GM12878 (cell line): ENCODE data around the gene MT1B. TPM values are rescaled to one million over a fixed set of nuclear protein-coding genes. Genes with fewer than 3 reads are reported as not detected.

Source experiments
- BHLHE40 ChIP-seq, 2 experiments: fragments of 450-650 bp in 1 of 2; IDR thresholded peaks; 2 replicates each; pipeline ENCODE4 v1.6.1; 2011 to 2017; ENCODE audit warnings: low read depth in 2 of 2, borderline replicate concordance in 1 of 2, improper control_type of control experiment in 1 of 2, low read length in 1 of 2, mild to moderate bottlenecking in 1 of 2
- CBFB ChIP-seq: IDR thresholded peaks from 2 replicates; pipeline ENCODE4 v1.6.1; 2016; ENCODE audit warnings: antibody characterized with exemption, low read depth
- CHD1 ChIP-seq: IDR thresholded peaks from 2 replicates; pipeline ENCODE4 v1.6.1; 2012; ENCODE audit warnings: low read depth, low read length, improper control_type of control experiment
- GATAD2B ChIP-seq: fragments of 450-650 bp; conservative IDR thresholded peaks from 2 replicates; pipeline ENCODE4 v1.6.1; 2017; ENCODE audit warnings: low read depth, mild to moderate bottlenecking, moderate library complexity
- HDAC6 ChIP-seq: fragments of 200-600 bp; sonication (generic); IDR thresholded peaks from one replicate; pipeline ENCODE4 v1.8.0; 2017; ENCODE audit warnings: antibody characterized with exemption; ENCODE audit not compliant: unreplicated experiment
- IKZF1 ChIP-seq: fragments of 450-650 bp; conservative IDR thresholded peaks from 2 replicates; pipeline ENCODE4 v1.6.1; 2017; ENCODE audit warnings: antibody characterized with exemption, mild to moderate bottlenecking
- KLF5 ChIP-seq: fragments of 450-650 bp; IDR thresholded peaks from 2 replicates; pipeline ENCODE4 v1.6.1; 2014; ENCODE audit warnings: mild to moderate bottlenecking; ENCODE audit not compliant: partially characterized antibody
- LARP7 ChIP-seq: fragments of 450-650 bp; IDR thresholded peaks from 2 replicates; pipeline ENCODE4 v1.6.1; 2017; ENCODE audit warnings: mild to moderate bottlenecking
- NBN ChIP-seq: fragments of 450-650 bp; IDR thresholded peaks from 2 replicates; pipeline ENCODE4 v1.6.1; 2016
- NRF1 ChIP-seq: conservative IDR thresholded peaks from 2 replicates; pipeline ENCODE4 v1.6.1; 2011; ENCODE audit warnings: mild to moderate bottlenecking, low read depth, low read length, improper control_type of control experiment
- PAX8 ChIP-seq: fragments of 450-650 bp; IDR thresholded peaks from 2 replicates; pipeline ENCODE4 v1.6.1; 2017; ENCODE audit warnings: mild to moderate bottlenecking, moderate library complexity
- RFX5 ChIP-seq: IDR thresholded peaks from 2 replicates; pipeline ENCODE4 v1.6.1; 2011; ENCODE audit warnings: low read depth, low read length, improper control_type of control experiment
- SIN3A ChIP-seq: IDR thresholded peaks from 2 replicates; pipeline ENCODE4 v1.6.1; 2012; ENCODE audit warnings: low read depth, low read length, improper control_type of control experiment
- SMARCA5 ChIP-seq: fragments of 450-650 bp; IDR thresholded peaks from 2 replicates; pipeline ENCODE4 v1.6.1; 2017; ENCODE audit warnings: mild to moderate bottlenecking
- SMC3 ChIP-seq: IDR thresholded peaks from 2 replicates; pipeline ENCODE4 v1.6.1; 2011; ENCODE audit warnings: low read length, improper control_type of control experiment, borderline replicate concordance
- SP1 ChIP-seq: IDR thresholded peaks from one replicate; pipeline ENCODE4 v1.6.1; 2011; ENCODE audit warnings: low read depth, low read length
- TARDBP ChIP-seq: IDR thresholded peaks from 2 replicates; pipeline ENCODE4 v1.6.1; 2016; ENCODE audit warnings: borderline replicate concordance
- ZNF207 ChIP-seq: fragments of 450-650 bp; IDR thresholded peaks from 2 replicates; pipeline ENCODE4 v1.6.1; 2014; ENCODE audit warnings: antibody characterized with exemption, mild to moderate bottlenecking, borderline replicate concordance
- ZNF24 ChIP-seq: fragments of 450-650 bp; IDR thresholded peaks from 2 replicates; pipeline ENCODE4 v1.6.1; 2017; ENCODE audit warnings: antibody characterized with exemption, mild to moderate bottlenecking
- ZNF274 ChIP-seq: IDR thresholded peaks from one replicate; pipeline ENCODE4 v1.8.0; 2011; ENCODE audit not compliant: insufficient read length, insufficient read depth
- ZNF622 ChIP-seq: fragments of 450-650 bp; IDR thresholded peaks from 2 replicates; pipeline ENCODE4 v1.6.1; 2017; ENCODE audit warnings: mild to moderate bottlenecking, inconsistent platforms
- polyA plus RNA-seq, 11 experiments: library from polyadenylated mRNA; depleted of rRNA in 4 of 11; unstranded in 6 of 11; stranded (reverse) in 5 of 11; fragments of >200 nt; fragmentation: Nextera tagmentation in 4 of 11; fragmentation: Illumina TruSeq in 1 of 11; extraction: Ambion mirVana in 4 of 11; extraction: Trizol in 1 of 11; gene quantifications; 1 replicate in 1 of 11; 2 replicates in 10 of 11; pipeline versions ENCODE4 v1.2.1 to v1.2.3, GENCODE V29; 2011 to 2016; ENCODE audit warnings: inconsistent platforms in 2 of 11, missing spikeins in 2 of 11, low read depth in 1 of 11
- total RNA-seq, 4 experiments: library from RNA; depleted of rRNA in 3 of 4; stranded (reverse); fragments of >200 nt in 3 of 4; fragmentation: Illumina TruSeq in 1 of 4; extraction: Trizol in 1 of 4; gene quantifications; 2 replicates each; pipeline versions ENCODE4 v1.2.1 to v1.2.3, GENCODE V29; 2013 to 2021
- TF ChIP-seq, protein P1 (sequence below): fragments of 450-650 bp; IDR thresholded peaks from 2 replicates; pipeline ENCODE4 v1.6.1; 2016; ENCODE audit warnings: mild to moderate bottlenecking
- TF ChIP-seq, protein P2 (sequence below): fragments of 450-650 bp; conservative IDR thresholded peaks from 2 replicates; pipeline ENCODE4 v1.6.1; 2017; ENCODE audit warnings: mild to moderate bottlenecking, moderate library complexity
- TF ChIP-seq, protein P3 (sequence below): IDR thresholded peaks from 2 replicates; pipeline ENCODE4 v1.6.1; 2011; ENCODE audit warnings: borderline replicate concordance, low read depth, mild to moderate bottlenecking, moderate library complexity, mixed read lengths, low read length; ENCODE audit not compliant: insufficient read depth; ENCODE audit errors: extremely low read length
- TF ChIP-seq, protein P4 (sequence below): IDR thresholded peaks from 2 replicates; pipeline ENCODE4 v1.6.1; 2012; ENCODE audit warnings: mild to moderate bottlenecking, low read depth, low read length

MT1B gene
- total and polyA plus RNA-seq, 10 of the 15 experiments (the other 5 are each of a cell fraction or from before 2014, with no cell fraction given), result not detected

DNA sequence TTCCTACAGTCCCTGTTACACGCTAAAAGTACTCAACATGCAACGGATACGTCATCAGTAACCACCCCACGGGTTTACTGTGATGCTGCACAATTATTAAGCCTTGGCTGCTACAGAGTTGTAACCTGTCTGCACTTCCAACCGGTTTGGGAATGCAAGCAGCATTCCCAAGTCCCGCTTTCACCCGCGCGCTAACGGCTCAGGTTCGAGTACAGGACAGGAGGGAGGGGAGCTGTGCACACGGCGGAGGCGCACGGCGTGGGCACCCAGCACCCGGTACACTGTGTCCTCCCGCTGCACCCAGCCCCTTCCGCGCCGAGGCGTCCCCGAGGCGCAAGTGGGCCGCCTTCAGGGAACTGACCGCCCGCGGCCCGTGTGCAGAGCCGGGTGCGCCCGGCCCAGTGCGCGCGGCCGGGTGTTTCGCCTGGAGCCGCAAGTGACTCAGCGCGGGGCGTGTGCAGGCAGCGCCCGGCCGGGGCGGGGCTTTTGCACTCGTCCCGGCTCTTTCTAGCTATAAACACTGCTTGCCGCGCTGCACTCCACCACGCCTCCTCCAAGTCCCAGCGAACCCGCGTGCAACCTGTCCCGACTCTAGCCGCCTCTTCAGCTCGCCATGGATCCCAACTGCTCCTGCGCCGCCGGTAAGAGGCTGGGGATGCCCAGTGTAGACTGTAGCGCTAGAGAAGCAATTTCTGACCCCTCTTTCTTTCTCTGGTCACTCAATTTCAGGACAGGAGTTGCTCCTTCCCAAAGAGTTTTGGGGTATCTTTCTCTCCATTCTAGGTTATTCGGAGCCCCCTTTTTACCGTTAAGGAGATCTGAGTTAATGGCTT is 43.4 kb upstream of the MT1B start, which contains the start of gene MT2A (continued):
- TF ChIP-seq, protein P1, sequence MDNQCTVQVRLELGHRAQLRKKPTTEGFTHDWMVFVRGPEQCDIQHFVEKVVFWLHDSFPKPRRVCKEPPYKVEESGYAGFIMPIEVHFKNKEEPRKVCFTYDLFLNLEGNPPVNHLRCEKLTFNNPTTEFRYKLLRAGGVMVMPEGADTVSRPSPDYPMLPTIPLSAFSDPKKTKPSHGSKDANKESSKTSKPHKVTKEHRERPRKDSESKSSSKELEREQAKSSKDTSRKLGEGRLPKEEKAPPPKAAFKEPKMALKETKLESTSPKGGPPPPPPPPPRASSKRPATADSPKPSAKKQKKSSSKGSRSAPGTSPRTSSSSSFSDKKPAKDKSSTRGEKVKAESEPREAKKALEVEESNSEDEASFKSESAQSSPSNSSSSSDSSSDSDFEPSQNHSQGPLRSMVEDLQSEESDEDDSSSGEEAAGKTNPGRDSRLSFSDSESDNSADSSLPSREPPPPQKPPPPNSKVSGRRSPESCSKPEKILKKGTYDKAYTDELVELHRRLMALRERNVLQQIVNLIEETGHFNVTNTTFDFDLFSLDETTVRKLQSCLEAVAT, result 0 out of 2 replicates have a peak, but pooled peaks have one; percentile 37
- no peak for TF ChIP-seq ZNF274
- TF ChIP-seq HDAC6, result no peak
- no peak for TF ChIP-seq TARDBP
- TF ChIP-seq LARP7, result peak; percentile 100
- TF ChIP-seq SIN3A, result peak; percentile 56
- TF ChIP-seq ZNF207, result peak; percentile 78; the same call in 1 of the 2 replicates
- TF ChIP-seq, protein P2, sequence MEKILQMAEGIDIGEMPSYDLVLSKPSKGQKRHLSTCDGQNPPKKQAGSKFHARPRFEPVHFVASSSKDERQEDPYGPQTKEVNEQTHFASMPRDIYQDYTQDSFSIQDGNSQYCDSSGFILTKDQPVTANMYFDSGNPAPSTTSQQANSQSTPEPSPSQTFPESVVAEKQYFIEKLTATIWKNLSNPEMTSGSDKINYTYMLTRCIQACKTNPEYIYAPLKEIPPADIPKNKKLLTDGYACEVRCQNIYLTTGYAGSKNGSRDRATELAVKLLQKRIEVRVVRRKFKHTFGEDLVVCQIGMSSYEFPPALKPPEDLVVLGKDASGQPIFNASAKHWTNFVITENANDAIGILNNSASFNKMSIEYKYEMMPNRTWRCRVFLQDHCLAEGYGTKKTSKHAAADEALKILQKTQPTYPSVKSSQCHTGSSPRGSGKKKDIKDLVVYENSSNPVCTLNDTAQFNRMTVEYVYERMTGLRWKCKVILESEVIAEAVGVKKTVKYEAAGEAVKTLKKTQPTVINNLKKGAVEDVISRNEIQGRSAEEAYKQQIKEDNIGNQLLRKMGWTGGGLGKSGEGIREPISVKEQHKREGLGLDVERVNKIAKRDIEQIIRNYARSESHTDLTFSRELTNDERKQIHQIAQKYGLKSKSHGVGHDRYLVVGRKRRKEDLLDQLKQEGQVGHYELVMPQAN, result peak; percentile 33; the same call in 1 of the 2 replicates
- peak; percentile 99 for TF ChIP-seq SMARCA5
- TF ChIP-seq SMC3, result no peak
- TF ChIP-seq NRF1, result no peak
- TF ChIP-seq BHLHE40 (IDR thresholded peaks at IDR 0.05; ENCODE audit: borderline replicate concordance in 1 of 2, low read depth in 2 of 2, low read length in 1 of 2), result peak; percentile 48 to 85; a peak in 3 of 4 replicates
- TF ChIP-seq IKZF1, result peak; percentile 82
- TF ChIP-seq KLF5, result peak; percentile 55
- TF ChIP-seq PAX8, result no peak
- TF ChIP-seq NBN, result no peak
- TF ChIP-seq SP1, result no peak
- no peak for TF ChIP-seq ZNF622
- TF ChIP-seq, protein P3, sequence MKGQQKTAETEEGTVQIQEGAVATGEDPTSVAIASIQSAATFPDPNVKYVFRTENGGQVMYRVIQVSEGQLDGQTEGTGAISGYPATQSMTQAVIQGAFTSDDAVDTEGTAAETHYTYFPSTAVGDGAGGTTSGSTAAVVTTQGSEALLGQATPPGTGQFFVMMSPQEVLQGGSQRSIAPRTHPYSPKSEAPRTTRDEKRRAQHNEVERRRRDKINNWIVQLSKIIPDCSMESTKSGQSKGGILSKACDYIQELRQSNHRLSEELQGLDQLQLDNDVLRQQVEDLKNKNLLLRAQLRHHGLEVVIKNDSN, result no peak
- no peak for TF ChIP-seq CBFB
- TF ChIP-seq, protein P4, sequence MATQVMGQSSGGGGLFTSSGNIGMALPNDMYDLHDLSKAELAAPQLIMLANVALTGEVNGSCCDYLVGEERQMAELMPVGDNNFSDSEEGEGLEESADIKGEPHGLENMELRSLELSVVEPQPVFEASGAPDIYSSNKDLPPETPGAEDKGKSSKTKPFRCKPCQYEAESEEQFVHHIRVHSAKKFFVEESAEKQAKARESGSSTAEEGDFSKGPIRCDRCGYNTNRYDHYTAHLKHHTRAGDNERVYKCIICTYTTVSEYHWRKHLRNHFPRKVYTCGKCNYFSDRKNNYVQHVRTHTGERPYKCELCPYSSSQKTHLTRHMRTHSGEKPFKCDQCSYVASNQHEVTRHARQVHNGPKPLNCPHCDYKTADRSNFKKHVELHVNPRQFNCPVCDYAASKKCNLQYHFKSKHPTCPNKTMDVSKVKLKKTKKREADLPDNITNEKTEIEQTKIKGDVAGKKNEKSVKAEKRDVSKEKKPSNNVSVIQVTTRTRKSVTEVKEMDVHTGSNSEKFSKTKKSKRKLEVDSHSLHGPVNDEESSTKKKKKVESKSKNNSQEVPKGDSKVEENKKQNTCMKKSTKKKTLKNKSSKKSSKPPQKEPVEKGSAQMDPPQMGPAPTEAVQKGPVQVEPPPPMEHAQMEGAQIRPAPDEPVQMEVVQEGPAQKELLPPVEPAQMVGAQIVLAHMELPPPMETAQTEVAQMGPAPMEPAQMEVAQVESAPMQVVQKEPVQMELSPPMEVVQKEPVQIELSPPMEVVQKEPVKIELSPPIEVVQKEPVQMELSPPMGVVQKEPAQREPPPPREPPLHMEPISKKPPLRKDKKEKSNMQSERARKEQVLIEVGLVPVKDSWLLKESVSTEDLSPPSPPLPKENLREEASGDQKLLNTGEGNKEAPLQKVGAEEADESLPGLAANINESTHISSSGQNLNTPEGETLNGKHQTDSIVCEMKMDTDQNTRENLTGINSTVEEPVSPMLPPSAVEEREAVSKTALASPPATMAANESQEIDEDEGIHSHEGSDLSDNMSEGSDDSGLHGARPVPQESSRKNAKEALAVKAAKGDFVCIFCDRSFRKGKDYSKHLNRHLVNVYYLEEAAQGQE, result no peak
- TF ChIP-seq GATAD2B, result peak; percentile 79
- TF ChIP-seq ZNF24, result peak; percentile 63
- no peak for TF ChIP-seq RFX5
- TF ChIP-seq CHD1, result no peak
